Measurements from ENCODE around the gene PRSS48. TPM values are rescaled to one million over a fixed set of nuclear protein-coding genes. Genes with fewer than 3 reads are reported as not detected.
A peak's percentile ranks its signal among the peaks of the same experiment; 100 is the strongest.

The PRSS48 gene
- total RNA-seq, 1 experiment from 2014 or later: not detected

- H3K9me3 Mint-ChIP-seq: no peaks in the 10 kb centered on the region; a peak in 1 of 5 replicates
- Histone ChIP-seq H3K9me3 (ENCODE audit: control insufficient read depth, low read depth, low read length) (no peaks in the 10 kb centered on the region), H2BK20ac (ENCODE audit: low read depth, low read length, poor library complexity, severe bottlenecking) (no peak overlapping the region), H4K91ac (ENCODE audit: insufficient read length, low read depth, low read length) (no peak overlapping the region), H4K8ac (replicated peaks; ENCODE audit: insufficient read length, low read depth, low read length) (no peak overlapping the region), H4K5ac (ENCODE audit: insufficient read length, low read depth, low read length) (no peak overlapping the region), H2BK5ac (ENCODE audit: insufficient read length, low read length) (no peak overlapping the region), H2BK120ac (ENCODE audit: low read depth, low read length, poor library complexity, severe bottlenecking) (no peak overlapping the region), H2AFZ (ENCODE audit: low read length) (no peak overlapping the region), H3K27ac (ENCODE audit: insufficient read length, low read depth, low read length) (no peak overlapping the region), H3K4me1 (ENCODE audit: insufficient read depth, low read length) (peaks cover 2% of the 10 kb centered on the region; the same call in 1 of the 2 replicates), H3K79me2 (ENCODE audit: insufficient read depth, low read length) (peaks cover 29% of the 10 kb centered on the region), H3K27me3 (ENCODE audit: insufficient read depth, low read length) (no peaks in the 10 kb centered on the region), H3K14ac (ENCODE audit: insufficient read depth, low read length) (no peak overlapping the region), H3K56ac (ENCODE audit: insufficient read length, low read depth, low read length) (no peak overlapping the region), H3K23me2 (ENCODE audit: insufficient read length, low read depth, low read length, poor library complexity, severe bottlenecking) (peaks cover 7% of the 10 kb centered on the region), H3T11ph (ENCODE audit: low read length) (no peak overlapping the region), H3K4ac (ENCODE audit: low read depth, low read length) (no peak overlapping the region), H3K18ac (ENCODE audit: insufficient read length, low read depth, low read length) (no peak overlapping the region), H3K9ac (ENCODE audit: extremely low read depth, insufficient read length, low read length) (no peak overlapping the region), H2BK15ac (ENCODE audit: low read depth, low read length) (no peak overlapping the region), H2AK5ac (ENCODE audit: insufficient read length, low read length) (no peak overlapping the region), H4K20me1 (ENCODE audit: control insufficient read depth, insufficient read depth, insufficient read length) (no peaks in the 10 kb centered on the region), H2BK12ac (ENCODE audit: insufficient read length, low read depth, low read length) (no peak overlapping the region), H3K79me1 (ENCODE audit: insufficient read depth, low read depth, low read length, poor library complexity, severe bottlenecking) (no peaks in the 10 kb centered on the region), H3K23ac (ENCODE audit: insufficient read length, low read depth, low read length) (no peak overlapping the region), H3K4me2 (ENCODE audit: insufficient read depth, insufficient read length, low read length) (no peak overlapping the region)
- no peak for TF ChIP-seq CTCF (conservative IDR thresholded peaks at IDR 0.05)
- DNase-seq: no peak
- peak overlapping the region; percentile 44 to 76 for H3K4me3 Mint-ChIP-seq
- peaks cover 0 to 4% (median 4%) of the 10 kb centered on the region in 3 experiments; a peak in 3 of 7 replicates for H3K36me3 Mint-ChIP-seq (ENCODE audit: insufficient read depth in 1 of 3, low read depth in 3 of 3)
- peaks cover 2% of the 10 kb centered on the region for H3K27me3 Mint-ChIP-seq (ENCODE audit: low read depth)
- peaks cover 36 to 38% of the 10 kb centered on the region in 2 experiments for H3K4me1 Mint-ChIP-seq
- no peak overlapping the region for H3K27ac Mint-ChIP-seq
These were observed 45.6 kb downstream of the PRSS48 start for GRCh38 chr4:151322570-151322969.

Measured in H9 (cell line).